ENCODE results near the gene MATCAP1. TPM values are rescaled to one million over a fixed set of nuclear protein-coding genes. Genes with fewer than 3 reads are reported as not detected.
A peak's percentile ranks its signal among the peaks of the same experiment; 100 is the strongest.

MATCAP1 gene
- polyA plus RNA-seq, 1 of the 3 experiments (the other 2 are of a cell fraction): 68.5 TPM

- Histone ChIP-seq H3K4me1 (ENCODE audit: control insufficient read depth in 1 of 2, insufficient read depth in 2 of 2, low read depth in 1 of 2, low read length in 1 of 2) (peaks cover 0 to 4% of the 10 kb centered on the region in 2 experiments; a peak in 1 of 4 replicates), H3K36me3 (replicated peaks in 1 of 2; ENCODE audit: control insufficient read depth in 1 of 2, insufficient read depth in 2 of 2, low read length in 1 of 2) (peaks cover 34 to 84% of the 10 kb centered on the region in 2 experiments), H3K9ac (no peak within 1 kb of the TSS), H3K9me2 (no peaks in the 10 kb centered on the region), H3K27me3 (ENCODE audit: insufficient read depth) (no peaks in the 10 kb centered on the region), H3K79me2 (ENCODE audit: insufficient read depth) (peaks cover 25% of the 10 kb centered on the region; the same call in 1 of the 2 replicates), H3K9me3 (no peaks in the 10 kb centered on the region), H3K27ac (ENCODE audit: low read depth in 2 of 2, low read length in 1 of 2) (no peak within 1 kb of the TSS; a peak in 1 of 4 replicates), H4K20me1 (ENCODE audit: insufficient read depth) (peaks cover 1% of the 10 kb centered on the region), H3K4me3 (ENCODE audit: low read depth in 2 of 2, low read length in 1 of 2) (no peak within 1 kb of the TSS), H2AFZ (ENCODE audit: low read depth) (no peak within 1 kb of the TSS), H3K4me2 (no peak within 1 kb of the TSS), H3F3A (replicated peaks; ENCODE audit: insufficient read depth) (peaks cover 31% of the 10 kb centered on the region)
- WGBS (ENCODE audit: low lambda C conversion rate): 93% methylated on average over 35 of the region's 61 CpGs
- TF ChIP-seq YY1 (IDR thresholded peaks at IDR 0.05; ENCODE audit: low read depth) (no peak), JUND (IDR thresholded peaks at IDR 0.05) (no peak), USF1 (IDR thresholded peaks at IDR 0.05; ENCODE audit: borderline replicate concordance, low read depth) (no peak)
- POLR2A ChIA-PET: interaction anchor here (1.2 to 1.4 kb wide), 2 partner anchors 9 to 29 kb away, joined by 3 to 4 read pairs; partner anchors contain the start of gene NOL3
- CTCF ChIA-PET: interaction anchor here (1.0 to 2.5 kb wide), 5 partner anchors 11 to 304 kb away, joined by 3 to 8 read pairs (median 4); partner anchors contain the start of genes KCTD19 and LRRC36
- DNase-seq: peak; percentile 72
These were observed 15.4 kb upstream of the MATCAP1 start, which contains the start of gene ELMO3 for GRCh38 chr16:67199011-67199807. ELMO3 (plus strand) TSS chr16:67199131; CDS start chr16:67199327, 196 bp downstream.

- ChIA-PET POLR2A (interaction anchor here (0.9 to 1.7 kb wide), 7 partner anchors 8 to 50 kb away, joined by 3 to 8 read pairs (median 4); partner anchors contain the start of genes NOL3 and SLC9A5), CTCF (interaction anchor here (1.1 to 2.5 kb wide), 15 partner anchors 9 to 244 kb away, joined by 3 to 8 read pairs (median 4); partner anchors contain the start of genes B3GNT9, CES3, EXOC3L1 and KCTD19)
- H3K27me3 ChIP-seq (ENCODE audit: insufficient read depth): no peaks in the 10 kb centered on the region
- no peak overlapping the region for H2AFZ ChIP-seq (ENCODE audit: low read depth)
- H4K20me1 ChIP-seq (ENCODE audit: insufficient read depth): peaks cover 10% of the 10 kb centered on the region
- H3K9me2 ChIP-seq: no peaks in the 10 kb centered on the region
- H3K4me3 ChIP-seq (ENCODE audit: low read depth in 2 of 2, low read length in 1 of 2): no peak overlapping the region
- H3K4me1 ChIP-seq (ENCODE audit: control insufficient read depth in 1 of 2, insufficient read depth in 2 of 2, low read depth in 1 of 2, low read length in 1 of 2): peaks cover 3 to 13% of the 10 kb centered on the region in 2 experiments; a peak in 3 of 4 replicates
- 78% methylated on average over 9 of the region's 12 CpGs for WGBS (ENCODE audit: low lambda C conversion rate)
- H3K27ac ChIP-seq (ENCODE audit: low read depth in 2 of 2, low read length in 1 of 2): no peak overlapping the region; a peak in 1 of 4 replicates
- H3K79me2 ChIP-seq (ENCODE audit: insufficient read depth): peaks cover 34% of the 10 kb centered on the region
- H3F3A ChIP-seq (replicated peaks; ENCODE audit: insufficient read depth): peaks cover 31% of the 10 kb centered on the region
- no peak overlapping the region for H3K9ac ChIP-seq
- H3K9me3 ChIP-seq: no peaks in the 10 kb centered on the region
- TF ChIP-seq CTCF (IDR thresholded peaks at IDR 0.05) (peak; percentile 60), ELF1 (IDR thresholded peaks at IDR 0.05) (no peak), POLR2AphosphoS5 (IDR thresholded peaks at IDR 0.05; ENCODE audit: low read depth, low read length) (0 out of 2 replicates have a peak, but pooled peaks have one; percentile 16), SIN3A (IDR thresholded peaks at IDR 0.05; ENCODE audit: borderline replicate concordance, low read depth, low read length) (no peak), SMC3 (IDR thresholded peaks at IDR 0.05; ENCODE audit: low read depth, low read length) (no peak), RFX5 (IDR thresholded peaks at IDR 0.05; ENCODE audit: low read length) (no peak), JUND (IDR thresholded peaks at IDR 0.05) (no peak), FOXM1 (IDR thresholded peaks at IDR 0.05; ENCODE audit: low read depth) (no peak), NFIC (IDR thresholded peaks at IDR 0.05; ENCODE audit: borderline replicate concordance) (no peak), RAD21 (IDR thresholded peaks at IDR 0.05; ENCODE audit: low read length) (0 out of 2 replicates have a peak, but pooled peaks have one; percentile 20), USF2 (IDR thresholded peaks at IDR 0.05; ENCODE audit: borderline replicate concordance, low read depth, low read length) (no peak), IRF3 (IDR thresholded peaks at IDR 0.05; ENCODE audit: low read depth, low read length) (no peak)
- peaks cover 34 to 85% of the 10 kb centered on the region in 2 experiments for H3K36me3 ChIP-seq (replicated peaks in 1 of 2; ENCODE audit: control insufficient read depth in 1 of 2, insufficient read depth in 2 of 2, low read length in 1 of 2)
- no peak overlapping the region for H3K4me2 ChIP-seq
- peak; percentile 81 for DNase-seq
These were observed 14.5 kb upstream of the MATCAP1 start for GRCh38 chr16:67198238-67198734.

Data from SK-N-SH (cell line).